GM18498 (cell line): Measurements from ENCODE around the gene MTPN.

Source experiments
- ATAC-seq: cut with Tn5 transposase; IDR thresholded peaks from one replicate; pipeline ENCODE4 v1.9.1; 2021; ENCODE audit warnings: mild to moderate bottlenecking, moderate library complexity; ENCODE audit not compliant: unreplicated experiment

The MTPN gene

GRCh38 chr7:135929722-135930141 is 47.4 kb downstream of the MTPN start:
- ATAC-seq = no peak

- ATAC-seq = no peak
Observed at GRCh38 chr7:135929249-135929648, 47.9 kb downstream of the MTPN start.

GRCh38 chr7:135928136-135928535 is 49.0 kb downstream of the MTPN start:
- no peak for ATAC-seq

GRCh38 chr7:135925210-135925609 is 51.9 kb downstream of the MTPN start:
- ATAC-seq = no peak

- no peak for ATAC-seq
Observed at GRCh38 chr7:135924302-135924701, 52.9 kb downstream of the MTPN start.

- no peak for ATAC-seq
Observed at GRCh38 chr7:135922263-135922662, 54.9 kb downstream of the MTPN start.

- no peak for ATAC-seq
Observed at GRCh38 chr7:135920478-135920877, 56.7 kb downstream of the MTPN start.

- ATAC-seq = no peak
Observed at GRCh38 chr7:135919071-135919841, 57.9 kb downstream of the MTPN start.

- no peak for ATAC-seq
Observed at GRCh38 chr7:135918134-135918533, 59.0 kb downstream of the MTPN start.

GRCh38 chr7:135917721-135918120 is 59.4 kb downstream of the MTPN start:
- no peak for ATAC-seq

- ATAC-seq = no peak
Observed at GRCh38 chr7:135914346-135914745, 62.8 kb downstream of the MTPN start.

GRCh38 chr7:135913404-135913803 is 63.8 kb downstream of the MTPN start:
- ATAC-seq = no peak

GRCh38 chr7:135911099-135911498 is 66.1 kb downstream of the MTPN start:
- no peak for ATAC-seq

- no peak for ATAC-seq
Observed at GRCh38 chr7:135910393-135911036, 66.6 kb downstream of the MTPN start.

GRCh38 chr7:135905858-135906257 is 71.3 kb downstream of the MTPN start:
- ATAC-seq = no peak

GRCh38 chr7:135905355-135905754 is 71.8 kb downstream of the MTPN start:
- no peak for ATAC-seq

GRCh38 chr7:135904282-135904681 is 72.9 kb downstream of the MTPN start:
- ATAC-seq = no peak

- no peak for ATAC-seq
Observed at GRCh38 chr7:135901585-135902540, 75.3 kb downstream of the MTPN start.

- ATAC-seq = no peak
Observed at GRCh38 chr7:135900065-135900546, 77.1 kb downstream of the MTPN start.

GRCh38 chr7:135899458-135900064 is 77.6 kb downstream of the MTPN start:
- no peak for ATAC-seq

GRCh38 chr7:135898226-135898625 is 78.9 kb downstream of the MTPN start:
- ATAC-seq = no peak
